Raji (cell line): ENCODE results near the gene LOXHD1.

Experiments
- POLR2A ChIP-seq: IDR thresholded peaks from 2 replicates; pipeline ENCODE4 v1.6.1; 2011; ENCODE audit warnings: low read depth, low read length, control low read depth; ENCODE audit not compliant: insufficient read depth

The LOXHD1 gene

DNA sequence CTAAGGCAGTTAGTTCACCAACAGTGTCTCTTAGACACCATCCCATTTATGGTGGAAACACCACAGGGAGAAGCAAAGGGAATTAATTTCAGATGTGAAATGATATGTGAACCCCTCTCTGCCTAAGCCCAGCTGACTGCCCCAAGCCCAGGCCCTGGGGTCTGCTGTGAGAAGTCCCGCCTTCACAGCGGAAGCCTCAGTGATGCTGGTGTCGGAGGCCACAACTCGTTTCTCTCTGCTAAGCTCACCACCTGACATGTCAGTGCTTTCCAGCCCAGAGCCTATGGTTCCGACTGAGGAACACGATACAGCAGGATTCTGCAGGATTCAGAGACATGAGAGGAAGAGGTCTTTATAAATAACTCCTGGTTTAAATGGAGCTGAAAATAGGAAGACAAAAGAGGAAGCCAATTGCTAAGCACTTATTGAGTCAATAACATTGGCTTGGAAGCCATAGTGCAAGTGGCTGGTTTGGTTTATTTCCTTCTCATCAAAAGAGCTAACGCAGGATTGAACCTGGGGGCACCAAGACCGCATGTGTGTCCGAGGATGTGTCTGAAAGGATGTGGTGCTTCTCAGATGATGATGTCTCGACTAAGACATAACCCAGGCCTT lies 21.9 kb upstream of the LOXHD1 start:
- TF ChIP-seq POLR2A = no peak

DNA sequence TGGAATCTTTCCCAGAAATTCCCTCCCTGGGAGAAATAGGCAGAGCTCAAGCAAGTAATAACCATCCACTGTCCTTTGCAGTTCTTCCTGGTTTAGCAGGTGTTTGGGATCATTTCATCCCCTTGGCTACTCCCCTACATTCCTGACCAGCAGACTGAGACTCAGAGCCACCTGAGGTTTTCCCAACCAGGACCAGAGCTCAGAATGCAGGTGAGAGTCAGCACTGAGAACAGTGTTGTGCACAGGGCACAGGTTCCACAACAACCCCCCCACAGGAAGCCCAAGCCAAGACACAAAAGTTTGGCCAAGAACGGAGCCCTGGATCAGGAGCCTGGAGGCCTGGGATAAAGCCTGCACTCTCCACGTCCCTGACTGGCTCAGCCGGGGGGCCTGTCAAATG lies 21.0 kb upstream of the LOXHD1 start:
- TF ChIP-seq POLR2A = no peak

DNA sequence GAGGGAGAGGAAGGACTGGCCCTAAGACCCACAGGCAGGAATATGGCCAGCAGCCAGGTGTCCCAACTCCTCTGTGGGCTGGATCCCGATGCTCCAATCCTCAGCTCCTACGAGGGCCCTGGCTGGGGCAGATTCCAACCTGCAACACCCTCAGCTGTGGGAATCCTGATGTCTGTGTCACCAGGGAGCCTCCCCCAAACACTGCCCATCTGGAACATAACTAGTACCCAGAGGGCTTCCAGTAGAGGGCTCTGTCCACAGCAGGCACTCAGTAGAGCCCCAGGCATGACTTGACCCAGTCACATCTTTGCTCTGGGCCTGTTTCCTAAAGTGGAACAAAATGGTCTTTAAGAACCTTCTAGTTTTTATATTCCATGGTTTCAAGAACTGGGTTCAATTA lies 20.6 kb upstream of the LOXHD1 start:
- no peak for TF ChIP-seq POLR2A

DNA sequence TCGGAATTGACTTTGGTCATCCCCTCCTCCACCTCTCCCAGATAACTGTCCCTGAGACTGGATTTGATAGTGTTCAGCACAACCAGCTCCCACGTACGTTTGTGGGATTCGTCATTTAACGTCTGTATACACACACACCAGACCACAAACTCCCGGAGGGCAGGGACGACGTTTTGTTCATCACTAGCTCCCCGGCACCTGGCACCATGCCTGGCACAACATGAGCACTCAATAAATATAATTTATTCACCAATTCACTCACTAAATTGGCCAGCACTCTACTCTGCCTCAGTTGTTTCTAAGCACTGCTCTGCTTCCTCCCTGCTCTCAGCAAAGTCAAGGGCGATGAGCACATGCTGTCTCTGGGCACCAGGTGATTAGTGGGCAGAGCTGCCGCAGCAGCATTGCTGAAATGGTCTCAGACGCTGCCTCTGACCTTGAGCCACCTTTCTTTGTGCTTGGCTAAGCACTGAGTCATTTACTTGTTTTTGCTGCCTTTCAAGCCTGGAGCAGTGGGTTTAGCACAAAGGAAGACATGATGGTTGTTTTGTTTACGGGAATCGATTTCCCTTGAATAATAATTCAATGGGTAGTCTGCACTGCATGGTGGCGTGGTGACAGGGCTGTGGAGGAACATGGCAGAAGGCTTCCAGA lies 19.3 kb upstream of the LOXHD1 start:
- TF ChIP-seq POLR2A = no peak

DNA sequence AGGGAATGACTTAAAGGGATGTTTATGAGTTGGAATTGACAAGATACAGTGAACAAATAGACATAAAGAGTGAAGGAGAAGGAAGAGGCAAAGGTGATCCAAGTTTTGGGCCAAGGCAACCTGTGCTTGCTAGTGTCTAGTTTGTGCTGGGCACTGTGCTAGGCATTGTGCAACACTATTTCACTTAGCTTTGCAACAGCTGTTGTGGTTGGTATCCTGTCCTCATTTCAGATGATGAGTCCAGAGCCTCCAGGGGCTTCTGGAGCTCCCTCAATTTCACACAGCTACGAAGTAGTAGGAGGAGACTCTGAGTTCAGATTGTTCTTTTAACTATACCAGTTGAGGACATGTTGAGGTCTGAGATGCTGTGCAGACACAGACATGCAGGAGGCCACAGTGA lies 18.1 kb upstream of the LOXHD1 start:
- no peak for TF ChIP-seq POLR2A

DNA sequence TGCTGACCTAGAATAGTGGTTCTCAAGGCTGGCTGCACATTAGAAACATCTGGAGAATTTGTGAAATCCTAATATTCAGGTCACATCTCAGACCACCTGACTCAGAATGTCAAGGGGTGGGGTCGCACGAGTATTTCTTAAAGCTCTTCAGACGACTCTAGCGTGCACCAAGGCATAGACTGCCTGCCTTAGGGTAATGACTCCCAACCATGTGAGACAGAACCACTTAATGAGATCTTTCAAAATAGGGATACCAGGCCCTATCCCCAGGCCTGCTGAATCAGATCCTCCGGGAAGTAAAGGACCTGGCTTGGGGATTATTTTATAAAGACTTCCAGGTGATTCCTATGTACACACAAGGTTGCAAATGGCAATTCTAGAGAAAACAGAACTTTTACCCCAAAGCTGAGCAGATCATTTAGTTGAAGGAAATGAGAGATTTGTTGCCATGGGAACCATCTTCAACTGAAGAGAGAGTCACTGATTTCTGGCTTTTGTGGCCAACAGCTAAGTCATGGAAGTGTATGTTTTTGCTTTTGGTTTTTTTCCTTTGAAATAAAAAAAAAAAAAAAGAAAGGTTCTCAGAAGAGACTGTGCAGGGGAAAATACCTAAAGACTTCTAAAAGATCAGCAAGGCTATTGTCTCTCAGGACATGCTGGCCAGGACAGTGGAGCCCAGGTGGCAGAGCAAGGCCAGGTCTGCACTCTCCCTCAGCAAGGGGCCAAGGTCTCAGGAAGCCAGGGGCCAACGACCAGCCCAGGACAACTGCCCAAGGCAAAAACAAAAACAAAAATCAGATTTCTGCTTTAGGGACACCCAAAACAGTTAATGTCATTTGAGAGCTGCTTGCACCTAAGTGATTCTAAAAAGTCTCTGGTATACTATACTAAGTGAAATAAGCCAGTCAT lies 15.3 kb upstream of the LOXHD1 start:
- TF ChIP-seq POLR2A = no peak

DNA sequence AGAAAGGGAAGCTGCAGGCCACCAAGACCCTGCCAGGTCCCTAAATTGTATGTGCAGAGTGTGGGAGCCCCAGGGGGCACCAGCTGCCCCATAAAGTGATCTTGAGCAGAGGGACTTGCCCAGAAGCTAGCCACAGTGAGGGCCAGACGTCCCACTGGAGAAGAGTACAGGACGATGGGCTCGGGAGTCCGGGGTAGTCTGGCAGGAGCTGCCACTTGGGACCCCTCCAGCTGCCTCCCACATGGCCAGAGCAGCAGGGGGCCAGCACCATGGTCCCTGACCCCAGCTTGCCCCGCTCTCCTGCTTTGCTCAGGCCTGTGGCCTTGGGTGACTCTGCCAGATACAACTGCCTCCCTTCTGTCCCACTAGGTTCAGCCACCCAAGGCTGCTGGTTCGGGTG lies 11.7 kb upstream of the LOXHD1 start:
- TF ChIP-seq POLR2A = no peak

DNA sequence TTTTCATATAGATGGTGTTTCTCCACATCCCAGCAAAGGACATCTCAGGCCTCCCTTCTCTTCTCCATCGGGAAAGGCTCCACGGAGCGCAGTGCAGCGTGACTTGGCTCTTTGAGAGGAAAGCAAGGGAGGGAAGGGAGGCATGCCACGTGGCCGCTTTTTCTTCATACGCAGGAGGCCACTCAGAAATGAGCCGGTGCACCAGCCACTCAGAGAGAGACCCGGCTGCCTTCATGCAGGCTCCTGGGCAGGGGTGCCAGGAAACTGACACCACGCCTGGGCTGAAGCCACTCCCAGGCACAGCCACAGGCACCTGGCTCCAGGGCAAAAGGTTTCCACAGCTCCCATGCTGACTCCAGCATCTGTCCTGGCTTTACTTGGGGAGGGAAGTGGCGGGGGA lies 11.1 kb upstream of the LOXHD1 start:
- TF ChIP-seq POLR2A = no peak

DNA sequence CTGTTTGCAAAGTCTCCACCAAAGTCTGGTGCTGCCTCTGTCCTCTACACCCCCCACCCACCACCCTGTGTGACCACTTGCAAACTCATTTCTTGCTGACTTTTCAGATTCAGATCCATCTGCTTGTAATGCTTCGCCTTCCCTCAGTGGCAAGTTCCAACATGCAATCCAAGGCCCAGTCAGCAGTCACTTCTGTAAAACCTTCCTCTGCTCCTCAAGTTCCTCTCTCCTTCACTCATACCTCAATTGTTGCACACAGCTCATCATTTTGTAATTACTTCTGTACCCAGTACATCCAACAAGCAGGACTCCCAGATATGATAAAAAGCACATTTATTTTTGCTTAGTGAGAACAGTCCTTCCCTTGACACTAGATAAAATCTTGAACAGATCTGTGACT lies 6.5 kb upstream of the LOXHD1 start:
- no peak for TF ChIP-seq POLR2A

DNA sequence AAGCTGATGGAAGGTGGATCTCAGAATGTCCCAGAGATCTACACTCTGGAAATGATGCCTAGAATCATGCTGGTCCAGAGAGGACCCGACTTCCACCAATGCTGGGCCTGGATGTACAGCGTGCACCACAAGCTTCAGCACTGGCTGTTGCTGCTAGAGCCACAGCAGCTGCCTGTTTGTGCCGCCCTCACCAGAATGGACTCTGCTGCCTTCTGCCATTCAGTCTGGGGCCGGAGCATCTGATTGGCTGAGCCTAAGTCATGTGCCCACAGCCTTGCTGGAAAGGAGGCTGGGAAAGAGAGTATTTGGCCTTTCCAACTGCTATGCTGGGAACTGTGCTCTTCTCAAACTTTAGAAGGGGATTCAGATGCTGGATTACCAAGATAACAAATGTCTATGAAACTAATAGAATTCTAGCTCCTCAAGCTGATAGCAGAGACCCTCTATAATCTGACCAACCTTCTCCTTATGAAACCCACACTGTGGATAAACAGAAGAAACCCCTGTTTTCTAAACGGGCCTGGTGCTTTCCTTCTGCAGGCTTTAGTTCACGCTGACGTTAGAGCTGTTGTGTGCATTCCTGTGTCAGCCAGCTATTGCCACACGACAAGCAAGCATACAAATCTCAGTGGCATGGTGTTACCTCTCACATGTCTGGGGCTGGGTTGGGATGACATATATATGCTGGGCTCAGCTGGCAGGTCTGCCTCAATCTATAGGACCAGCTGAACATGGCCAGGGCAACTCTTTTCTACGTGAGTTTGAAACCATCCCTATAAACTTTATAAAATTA lies 4.1 kb upstream of the LOXHD1 start:
- TF ChIP-seq POLR2A = no peak

DNA sequence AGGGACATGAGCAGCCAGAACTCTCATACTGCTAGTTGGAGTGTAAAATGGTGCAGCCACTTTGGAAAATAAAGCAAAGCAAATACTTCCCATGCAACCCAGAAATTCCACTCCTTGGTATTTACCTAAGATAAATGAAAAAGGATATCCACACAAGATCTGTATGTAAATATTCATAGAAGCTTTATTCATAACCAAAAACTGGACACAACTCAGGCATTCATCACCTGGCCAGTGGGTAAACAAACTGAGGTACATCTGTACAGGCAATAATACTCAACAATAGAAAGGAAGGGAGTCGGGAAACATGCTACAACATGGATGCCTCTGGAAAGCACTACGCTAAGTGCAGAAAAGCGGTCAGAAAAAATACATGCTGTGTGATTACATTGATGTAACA lies 2.5 kb upstream of the LOXHD1 start:
- no peak for TF ChIP-seq POLR2A

DNA sequence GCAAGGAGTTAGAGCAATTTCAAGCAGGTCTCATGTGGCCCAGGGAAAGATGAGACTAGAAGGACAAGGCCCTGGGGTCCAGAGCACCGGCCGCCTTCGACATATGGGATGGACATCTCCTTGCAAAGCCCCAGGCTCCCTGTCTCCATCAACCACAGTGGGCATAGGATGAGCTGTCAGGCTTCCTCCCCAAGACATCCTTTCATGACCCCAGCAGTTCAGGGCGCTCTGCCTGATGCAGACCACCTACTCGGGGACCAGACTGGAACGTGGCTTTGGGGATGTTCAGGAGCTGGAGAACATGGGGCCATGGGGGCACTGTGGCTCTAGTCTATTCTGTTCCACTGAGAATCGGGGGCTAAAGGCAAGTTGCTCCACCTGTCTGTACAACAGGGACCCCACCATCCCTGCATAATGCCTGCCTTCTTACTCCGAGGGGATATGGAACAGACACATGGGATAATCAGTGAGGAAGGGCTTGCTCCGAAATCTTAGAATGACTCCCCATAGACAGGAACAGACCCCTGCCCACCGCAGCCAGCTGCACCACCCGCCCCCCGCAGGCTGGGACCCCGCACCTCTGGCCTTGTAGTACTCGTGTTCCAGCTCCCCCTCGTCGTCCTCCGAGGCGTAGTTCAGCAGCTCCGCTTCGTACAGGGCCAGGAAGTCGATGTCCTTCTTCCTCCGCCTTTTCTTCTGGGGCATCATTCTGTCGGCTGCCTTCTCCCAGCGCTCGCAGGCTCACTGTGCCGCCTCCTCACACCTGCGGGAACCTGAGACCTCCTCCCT lies 500 bp downstream of the LOXHD1 start:
- TF ChIP-seq POLR2A = no peak

DNA sequence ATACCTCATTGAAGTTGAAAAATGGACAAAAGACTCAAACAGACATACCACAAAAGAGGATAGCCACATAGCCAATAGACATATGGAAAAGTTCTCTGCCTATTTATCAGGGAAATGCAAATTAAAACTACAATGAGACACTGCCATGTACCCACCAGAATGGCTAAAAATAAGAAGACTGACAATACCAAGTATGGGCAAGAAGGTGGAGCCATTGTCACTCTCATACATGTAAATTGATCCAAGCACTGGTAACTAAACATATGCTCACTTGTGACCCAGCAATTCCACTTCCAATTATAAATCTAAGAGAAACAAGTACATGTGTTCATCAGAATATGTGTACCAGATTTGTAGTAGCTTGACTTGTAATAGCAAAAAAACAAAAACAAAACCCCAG lies 4.6 kb downstream of the LOXHD1 start:
- TF ChIP-seq POLR2A = no peak

DNA sequence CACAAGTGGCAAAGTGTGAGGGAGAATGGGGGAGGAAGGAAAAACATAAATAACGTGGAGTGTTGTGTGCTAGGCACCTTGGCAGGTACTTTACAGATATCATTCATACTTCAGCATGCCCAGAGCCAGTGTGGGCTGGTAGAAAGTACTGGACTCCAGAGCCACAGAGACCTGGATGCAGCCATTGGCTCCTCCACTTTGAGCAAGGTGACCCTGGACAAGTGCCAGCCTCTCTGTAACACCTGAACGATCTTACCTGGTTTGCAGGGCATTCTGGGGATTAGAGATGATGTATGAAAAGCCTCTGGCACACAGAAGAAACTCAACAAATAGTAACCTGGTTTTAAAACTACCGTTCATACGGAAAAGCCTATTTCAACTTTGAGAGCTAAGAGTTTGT lies 6.3 kb downstream of the LOXHD1 start:
- TF ChIP-seq POLR2A = no peak
